SH-SY5Y (cell line): ENCODE data around the gene SLFN11.

Source experiments
- GATA2 ChIP-seq: IDR thresholded peaks from 2 replicates; pipeline ENCODE4 v1.6.1; 2011; ENCODE audit warnings: mild to moderate bottlenecking, low read depth, low read length
- GATA3 ChIP-seq: IDR thresholded peaks from 2 replicates; pipeline ENCODE4 v1.6.1; 2011; ENCODE audit warnings: low read depth, mild to moderate bottlenecking, low read length, moderate library complexity

SLFN11 gene

GRCh38 chr17:35373534-35373983, at the start of gene SLFN11:
Gene SLFN11, minus strand, starts transcription at chr17:35373621. Its CDS starts 9,814 bp downstream, at chr17:35363807.
- TF ChIP-seq GATA3 (no peak), GATA2 (no peak)

DNA sequence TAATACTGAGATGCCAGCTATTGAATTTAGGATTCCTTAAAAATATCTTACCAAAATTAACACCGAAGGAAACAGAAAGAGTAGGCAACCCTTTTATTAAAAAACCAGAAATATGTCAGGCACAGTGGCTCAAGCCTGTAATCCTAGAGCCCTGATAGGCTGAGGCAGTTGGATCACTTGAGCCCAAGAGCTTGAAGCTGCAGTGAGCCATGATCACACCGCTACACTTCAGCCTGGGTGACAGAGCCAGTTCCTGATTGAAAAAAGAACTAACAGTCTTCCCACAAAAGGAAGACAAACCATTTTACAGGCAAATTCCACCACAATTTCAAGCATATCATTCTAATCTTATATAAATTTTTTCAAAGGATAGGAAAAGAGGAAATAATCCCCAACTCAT, 43.2 kb upstream of the SLFN11 start:
- no peak for TF ChIP-seq GATA3
- no peak for TF ChIP-seq GATA2

GRCh38 chr17:35414247-35414646, 40.8 kb upstream of the SLFN11 start:
- TF ChIP-seq GATA2 (no peak), GATA3 (no peak)

- no peak for TF ChIP-seq GATA3
- no peak for TF ChIP-seq GATA2
Observed at GRCh38 chr17:35407531-35407930, 34.1 kb upstream of the SLFN11 start.

GRCh38 chr17:35406568-35406967, 33.1 kb upstream of the SLFN11 start:
- no peak for TF ChIP-seq GATA3
- no peak for TF ChIP-seq GATA2

DNA sequence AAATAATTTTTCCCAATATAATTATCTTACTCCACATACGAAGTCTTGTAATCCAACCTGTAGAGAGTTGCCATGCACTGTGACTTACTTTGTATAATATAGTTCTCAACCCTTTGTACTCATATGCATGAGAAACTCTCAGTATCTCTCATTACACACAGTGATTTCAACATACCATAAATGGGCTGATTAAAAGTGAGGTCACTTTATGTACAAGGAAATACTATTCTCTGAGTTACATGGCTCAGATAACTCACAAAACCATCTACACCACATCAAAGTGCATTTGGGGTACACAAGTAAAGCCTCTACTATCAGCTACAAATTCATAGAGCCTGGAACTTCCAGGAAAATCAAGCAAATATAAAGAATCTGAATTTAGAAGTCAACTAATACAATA, 30.9 kb upstream of the SLFN11 start:
- TF ChIP-seq GATA2 (no peak), GATA3 (no peak)

DNA sequence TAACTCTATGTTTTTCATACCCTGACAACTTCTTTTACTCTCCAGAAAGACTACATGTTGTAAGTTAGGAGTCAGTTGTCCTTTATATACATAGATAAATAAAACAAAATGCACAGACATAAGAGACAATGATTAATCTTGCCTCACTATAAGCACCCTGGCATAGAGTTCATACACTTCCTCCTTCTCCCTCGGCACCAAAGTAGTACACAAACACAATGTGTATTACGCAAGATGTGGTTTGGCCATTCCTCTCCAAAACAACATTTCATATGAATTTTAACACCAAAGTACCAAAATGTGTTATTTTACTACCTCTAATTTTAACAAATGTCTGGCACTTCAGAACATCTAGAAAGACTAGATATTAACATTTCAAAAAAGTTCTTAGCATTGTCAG, 17.2 kb upstream of the SLFN11 start:
- TF ChIP-seq GATA2 (no peak), GATA3 (no peak)

- TF ChIP-seq GATA2: no peak
- TF ChIP-seq GATA3: no peak
Observed at GRCh38 chr17:35390156-35390555, 16.7 kb upstream of the SLFN11 start.

DNA sequence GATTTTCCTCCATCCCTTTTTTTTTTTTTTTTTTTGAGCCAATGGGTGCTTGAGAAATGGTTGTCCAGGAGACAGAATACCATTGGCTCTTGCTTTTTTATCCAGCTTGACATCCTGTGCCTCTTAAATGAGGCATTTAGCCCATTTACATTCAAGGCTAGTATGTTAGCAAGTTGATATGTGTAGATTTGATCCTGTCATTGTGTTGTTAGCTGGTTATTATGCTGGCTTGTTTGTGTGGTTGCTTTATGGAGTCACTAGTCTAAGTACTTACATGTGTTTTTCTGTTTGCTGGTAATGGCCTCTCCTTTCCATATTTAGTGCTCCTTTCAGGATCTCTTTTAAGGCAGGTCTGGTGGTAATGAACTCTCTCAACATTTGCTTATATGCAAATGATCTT, 14.1 kb upstream of the SLFN11 start:
- TF ChIP-seq GATA2 (no peak), GATA3 (no peak)

- no peak for TF ChIP-seq GATA2
- no peak for TF ChIP-seq GATA3
Observed at GRCh38 chr17:35377706-35378105, 4.3 kb upstream of the SLFN11 start.

GRCh38 chr17:35377068-35377467, 3.6 kb upstream of the SLFN11 start:
- TF ChIP-seq GATA2 (no peak), GATA3 (no peak)

DNA sequence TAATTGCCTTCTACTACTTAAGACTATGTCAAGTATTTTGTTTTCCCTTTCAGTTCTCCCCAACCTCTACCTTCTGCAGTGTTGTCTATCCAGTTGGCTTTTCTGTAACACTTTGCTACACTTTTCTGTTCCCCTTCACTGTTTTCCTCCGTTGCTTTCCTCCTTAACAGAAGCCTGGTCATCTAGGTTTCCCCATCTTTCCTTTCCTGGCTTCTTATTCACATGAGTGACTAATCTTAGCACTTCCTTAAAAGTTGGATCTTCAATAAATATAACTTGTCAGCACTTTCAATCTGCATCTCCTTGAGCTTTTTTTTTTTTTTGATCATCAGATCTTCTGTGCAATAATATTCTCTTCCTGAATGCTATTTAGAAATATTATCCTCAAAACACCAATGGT, 2.8 kb upstream of the SLFN11 start:
- no peak for TF ChIP-seq GATA2
- no peak for TF ChIP-seq GATA3

DNA sequence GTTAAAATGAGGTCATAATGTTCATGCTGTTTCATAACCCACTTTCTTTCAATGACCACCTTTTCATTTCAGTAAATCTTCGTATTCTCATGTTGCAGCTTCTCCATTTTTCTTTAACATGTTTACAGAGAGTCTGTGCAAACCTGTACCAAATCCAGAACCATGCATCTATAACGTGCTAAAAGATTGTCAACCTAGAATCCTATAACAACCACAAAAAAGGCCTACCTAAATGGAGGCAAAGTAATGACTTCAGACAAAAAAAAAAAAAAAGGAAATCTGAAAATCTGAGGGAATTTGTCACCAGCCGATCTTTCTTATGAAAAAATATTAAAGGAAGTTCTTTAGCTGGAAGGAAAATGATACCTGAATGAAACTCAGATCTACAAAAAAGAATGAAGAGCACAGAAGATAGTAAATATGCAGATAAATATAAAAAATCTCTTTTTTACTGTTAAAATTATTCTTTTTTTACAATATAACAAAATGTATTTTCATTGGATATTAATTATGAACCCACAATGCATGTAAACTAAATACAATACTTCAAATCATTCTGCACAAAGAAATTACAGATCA, 1.4 kb upstream of the SLFN11 start:
- TF ChIP-seq GATA2: no peak
- no peak for TF ChIP-seq GATA3

DNA sequence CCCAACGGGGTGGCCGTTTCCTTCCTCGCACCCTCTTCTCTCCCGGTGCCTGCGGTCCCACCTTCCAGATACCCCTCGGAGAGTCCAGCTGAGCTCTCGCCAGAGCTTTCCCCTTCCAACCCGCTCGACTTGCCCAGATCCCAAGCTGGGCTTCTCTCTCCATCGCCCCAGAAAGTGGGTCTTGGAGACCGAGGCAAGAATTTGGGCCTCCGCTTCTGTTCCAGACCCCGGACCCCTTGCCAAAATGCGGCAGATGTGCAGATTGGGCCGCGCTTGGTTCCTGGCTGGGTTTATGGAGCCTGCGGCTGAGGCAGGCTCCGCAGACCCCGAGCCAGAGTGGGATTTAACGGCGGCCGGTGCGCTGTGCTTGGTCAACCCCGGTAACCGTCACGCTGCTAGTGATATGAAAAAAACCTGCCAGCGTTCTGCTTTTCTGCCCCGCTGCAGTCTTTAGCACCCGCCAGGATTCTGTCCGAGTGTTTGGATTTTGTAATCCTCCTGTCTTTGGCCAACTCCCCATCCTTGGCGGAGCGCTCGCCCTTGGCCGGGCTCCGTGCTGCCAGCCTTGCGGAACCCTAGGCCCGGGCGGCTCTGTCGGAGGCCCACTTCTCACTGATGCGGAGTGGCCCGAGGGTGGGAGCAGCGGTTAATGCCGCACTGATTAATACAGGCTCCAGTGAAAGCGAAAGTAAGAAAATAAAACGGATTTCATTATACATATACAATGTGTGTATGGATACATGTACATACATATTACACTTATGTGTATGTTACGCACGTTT, 754 bp upstream of the SLFN11 start:
- TF ChIP-seq GATA2: no peak
- TF ChIP-seq GATA3: no peak

GRCh38 chr17:35372846-35373533, 431 bp downstream of the SLFN11 start:
- TF ChIP-seq GATA3 (no peak), GATA2 (no peak)

- TF ChIP-seq GATA2 (no peak), GATA3 (no peak)
Observed at GRCh38 chr17:35371934-35372333, 1.5 kb downstream of the SLFN11 start.
